Measurements from ENCODE around the gene STK31.
"Not testable (repeated sequence)": the region's sequence is repeated elsewhere in the genome, so short reads cannot be mapped to it uniquely, and the experiment has no call there.

STK31 gene

GRCh38 chr7:23713285-23714149 is 3.5 kb downstream of the STK31 start:
- DNase-seq = no peak

- DNase-seq = no peak
Observed at GRCh38 chr7:23714150-23714464, 4.1 kb downstream of the STK31 start.

- no peak for DNase-seq
Observed at GRCh38 chr7:23714579-23714978, 4.6 kb downstream of the STK31 start.

GRCh38 chr7:23715099-23715498 is 5.1 kb downstream of the STK31 start:
- DNase-seq = peak; percentile 1

- DNase-seq = no peak
Observed at GRCh38 chr7:23717788-23718187, 7.8 kb downstream of the STK31 start.

- DNase-seq = no peak
Observed at GRCh38 chr7:23721456-23721855, 11.4 kb downstream of the STK31 start.

- not testable (repeated sequence) for DNase-seq
Observed at GRCh38 chr7:23722587-23723216, 12.7 kb downstream of the STK31 start.

- not testable (repeated sequence) for DNase-seq
Observed at GRCh38 chr7:23724113-23724512, 14.1 kb downstream of the STK31 start.

GRCh38 chr7:23742051-23742450 is 32.0 kb downstream of the STK31 start:
- DNase-seq = no peak

- DNase-seq = no peak
Observed at GRCh38 chr7:23743226-23743625, 33.2 kb downstream of the STK31 start.

GRCh38 chr7:23746629-23747028 is 36.6 kb downstream of the STK31 start:
- DNase-seq = no peak

- no peak for DNase-seq
Observed at GRCh38 chr7:23751852-23752251, 41.8 kb downstream of the STK31 start.

GRCh38 chr7:23758839-23759238 is 48.8 kb downstream of the STK31 start:
- DNase-seq = not testable (repeated sequence)

GRCh38 chr7:23759671-23760391 is 49.8 kb downstream of the STK31 start:
- DNase-seq = no peak

GRCh38 chr7:23765943-23766342 is 55.9 kb downstream of the STK31 start:
- no peak for DNase-seq

GRCh38 chr7:23767514-23767913 is 57.5 kb downstream of the STK31 start:
- no peak for DNase-seq

GRCh38 chr7:23768022-23768421 is 58.0 kb downstream of the STK31 start:
- no peak for DNase-seq

GRCh38 chr7:23779185-23779800 is 69.3 kb downstream of the STK31 start:
- DNase-seq = not testable (repeated sequence)

GRCh38 chr7:23783115-23783514 is 73.1 kb downstream of the STK31 start:
- no peak for DNase-seq

- DNase-seq = no peak
Observed at GRCh38 chr7:23787272-23787671, 77.3 kb downstream of the STK31 start.

- no peak for DNase-seq
Observed at GRCh38 chr7:23788843-23789242, 78.8 kb downstream of the STK31 start.

GRCh38 chr7:23791721-23792120 is 81.7 kb downstream of the STK31 start:
- DNase-seq = no peak

GRCh38 chr7:23802720-23803397 is 92.8 kb downstream of the STK31 start:
- DNase-seq = no peak
